Fibroblast of villous mesenchyme (primary cell): ENCODE data around the gene CNTNAP2. TPM values are rescaled to one million over a fixed set of nuclear protein-coding genes. Genes with fewer than 3 reads are reported as not detected.
A peak's percentile ranks its signal among the peaks of the same experiment; 100 is the strongest.

ENCODE experiments used
- DNase-seq: peaks from one replicate; pipeline ENCODE4 v3.0.0-alpha.2; 2010; ENCODE audit warnings: low read depth
- H3K4me3 ChIP-seq: 2 replicates; pipeline ENCODE4 v1.5.1; 2011; ENCODE audit warnings: low read depth, mild to moderate bottlenecking, low read length
- CTCF ChIP-seq: IDR thresholded peaks from 2 replicates; pipeline ENCODE4 v1.5.1; 2012; ENCODE audit warnings: low read depth, mild to moderate bottlenecking, low read length; ENCODE audit not compliant: insufficient read depth
- total RNA-seq: library from RNA; depleted of rRNA; stranded (reverse); fragments of >200 nt; gene quantifications from 2 replicates; pipeline ENCODE4 v1.2.3, GENCODE V29; 2012

Gene CNTNAP2
- total RNA-seq, 1 donor: not detected

- no peak for TF ChIP-seq CTCF
- no peak overlapping the region for H3K4me3 ChIP-seq
- DNase-seq: no peak
Observed at GRCh38 chr7:147197006-147197405, 1080.4 kb downstream of the CNTNAP2 start.

- no peak for TF ChIP-seq CTCF
- H3K4me3 ChIP-seq: no peak overlapping the region
- no peak for DNase-seq
Observed at GRCh38 chr7:147199868-147200267, 1083.3 kb downstream of the CNTNAP2 start.

GRCh38 chr7:147207988-147208387, 1091.4 kb downstream of the CNTNAP2 start:
- H3K4me3 ChIP-seq: no peak overlapping the region
- DNase-seq: no peak
- no peak for TF ChIP-seq CTCF

GRCh38 chr7:147231275-147231674, 1114.7 kb downstream of the CNTNAP2 start:
- no peak for DNase-seq
- no peak overlapping the region for H3K4me3 ChIP-seq
- TF ChIP-seq CTCF: no peak

DNA sequence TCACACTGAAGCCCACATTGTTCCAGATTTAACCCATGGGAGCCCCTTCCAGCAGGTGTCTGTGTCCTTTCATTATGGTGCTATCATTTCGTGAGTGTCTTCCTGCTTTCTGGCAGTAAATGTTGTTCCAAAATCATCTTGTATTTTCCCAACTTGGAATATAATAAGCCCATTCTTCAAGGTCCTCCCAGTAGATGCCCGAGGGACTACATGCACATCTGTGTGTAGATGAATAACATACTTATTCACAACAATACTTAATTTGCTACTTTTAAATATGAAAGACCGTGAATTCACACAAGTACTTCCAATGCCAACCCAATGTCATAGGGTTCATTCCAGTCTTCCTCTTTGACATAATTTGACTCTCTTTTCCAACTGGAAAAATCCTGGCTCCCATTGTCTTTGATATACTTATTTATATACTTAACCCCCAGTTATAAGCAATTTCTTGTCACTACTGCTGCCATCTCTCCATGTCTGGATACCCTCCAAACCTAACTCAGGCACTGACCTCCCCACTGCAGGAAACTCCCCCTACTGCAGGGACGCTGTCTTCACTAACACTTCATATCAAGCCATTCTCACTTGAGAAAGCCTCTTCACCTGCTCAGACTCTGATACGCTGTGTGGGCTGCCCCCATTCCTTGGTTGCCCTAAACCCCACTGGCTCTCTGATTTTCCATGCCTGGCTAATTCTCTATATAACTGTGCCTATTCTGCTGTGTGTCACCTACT, 1119.2 kb downstream of the CNTNAP2 start:
- DNase-seq: no peak
- no peak for TF ChIP-seq CTCF
- no peak overlapping the region for H3K4me3 ChIP-seq

DNA sequence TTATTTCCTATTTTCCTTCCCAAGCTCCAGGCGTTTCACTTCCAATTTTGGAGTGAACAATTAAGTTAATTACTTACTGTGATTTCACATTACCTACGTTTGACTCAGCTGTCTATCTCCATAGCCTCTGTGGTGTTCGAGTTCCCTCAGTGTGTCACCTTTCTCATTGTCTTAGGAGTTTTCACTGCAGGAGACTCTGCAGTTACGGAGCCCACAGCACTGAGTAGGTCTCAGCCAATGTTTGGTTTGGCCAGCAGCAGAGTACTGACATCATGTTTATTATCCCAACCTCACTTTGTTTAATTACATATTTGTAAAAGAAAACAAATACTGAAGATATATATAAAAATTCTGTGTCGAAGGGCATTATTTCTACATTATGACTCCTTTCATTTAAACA, 1123.9 kb downstream of the CNTNAP2 start:
- TF ChIP-seq CTCF: no peak
- DNase-seq: no peak
- no peak overlapping the region for H3K4me3 ChIP-seq

GRCh38 chr7:147245274-147245673, 1128.7 kb downstream of the CNTNAP2 start:
- no peak overlapping the region for H3K4me3 ChIP-seq
- peak; percentile 5 for DNase-seq
- peak; percentile 52 for TF ChIP-seq CTCF
